CD14-positive monocyte (primary cell): ENCODE results near the gene ST6GALNAC3. TPM values are rescaled to one million over a fixed set of nuclear protein-coding genes. Genes with fewer than 3 reads are reported as not detected.
"Not testable (repeated sequence)": the region's sequence is repeated elsewhere in the genome, so short reads cannot be mapped to it uniquely, and the experiment has no call there.

Experiments
- DNase-seq, 3 donors: peaks; one replicate each; pipeline ENCODE4 v3.0.0-alpha.2; 2011 to 2022
- H2AFZ ChIP-seq: 2 replicates; pipeline ENCODE4 v1.6.0; 2012; ENCODE audit warnings: mild to moderate bottlenecking, low read depth, low read length, inconsistent platforms; ENCODE audit not compliant: insufficient read depth, poor library complexity, severe bottlenecking
- H3K27ac ChIP-seq, 2 donors: 1 replicate in 1 of 2; 2 replicates in 1 of 2; pipeline ENCODE4 v1.5.1; 2012 to 2013; ENCODE audit warnings: low read length in 2 of 2, control low read depth in 1 of 2, inconsistent platforms in 1 of 2, low read depth in 1 of 2, mild to moderate bottlenecking in 1 of 2
- H3K27me3 ChIP-seq, 2 donors: one replicate each; pipeline versions ENCODE4 v1.6.0 to v1.6.1; 2011 to 2013; ENCODE audit warnings: low read length in 2 of 2; ENCODE audit not compliant: control insufficient read depth in 2 of 2, insufficient read depth in 2 of 2
- H3K36me3 ChIP-seq, 2 donors: replicated peaks in 1 of 2; 1 replicate in 1 of 2; 2 replicates in 1 of 2; pipeline versions ENCODE4 v1.5.1 to v1.6.1; 2012 to 2013; ENCODE audit warnings: low read length in 2 of 2, control low read depth in 1 of 2, inconsistent platforms in 1 of 2, mild to moderate bottlenecking in 1 of 2; ENCODE audit not compliant: insufficient read depth in 2 of 2, control insufficient read depth in 1 of 2
- H3K4me1 ChIP-seq, 2 donors: 1 replicate in 1 of 2; 2 replicates in 1 of 2; pipeline versions ENCODE4 v1.5.1 to v1.6.1; 2012 to 2013; ENCODE audit warnings: low read length in 2 of 2, control low read depth in 1 of 2, inconsistent platforms in 1 of 2, mild to moderate bottlenecking in 1 of 2, moderate library complexity in 1 of 2; ENCODE audit not compliant: insufficient read depth in 2 of 2, control insufficient read depth in 1 of 2
- H3K4me2 ChIP-seq: replicated peaks from 2 replicates; pipeline ENCODE3; 2012; ENCODE audit warnings: low read length, moderate library complexity, mild to moderate bottlenecking; ENCODE audit not compliant: poor library complexity, severe bottlenecking; ENCODE audit errors: extremely low read depth
- H3K4me3 ChIP-seq, 3 experiments: fragments of 200-600 bp in 1 of 3; sonication (generic) in 1 of 3; replicated peaks in 1 of 3; 1 replicate in 2 of 3; 2 replicates in 1 of 3; pipeline ENCODE4 v1.5.1; 2011 to 2013; ENCODE audit warnings: low read length in 3 of 3, mild to moderate bottlenecking in 3 of 3, control low read depth in 2 of 3, low read depth in 2 of 3, inconsistent platforms in 1 of 3, moderate library complexity in 1 of 3
- H3K79me2 ChIP-seq: 2 replicates; pipeline ENCODE4 v1.6.0; 2012; ENCODE audit warnings: mild to moderate bottlenecking, control low read depth, inconsistent platforms, low read length, moderate library complexity; ENCODE audit not compliant: insufficient read depth
- H3K9ac ChIP-seq: 2 replicates; pipeline ENCODE4 v1.6.0; 2017; ENCODE audit warnings: low read length, mild to moderate bottlenecking; ENCODE audit not compliant: insufficient read depth, poor library complexity, severe bottlenecking
- H3K9me3 ChIP-seq, 2 donors: replicated peaks in 1 of 2; 1 replicate in 1 of 2; 2 replicates in 1 of 2; pipeline versions ENCODE4 v1.5.1 to v1.6.1; 2012 to 2013; ENCODE audit warnings: low read length in 2 of 2, control low read depth in 1 of 2; ENCODE audit not compliant: control insufficient read depth in 1 of 2, insufficient read depth in 1 of 2
- H4K20me1 ChIP-seq: 2 replicates; pipeline ENCODE4 v1.6.0; 2012; ENCODE audit warnings: mild to moderate bottlenecking, low read length, control low read depth, moderate library complexity; ENCODE audit not compliant: insufficient read depth
- H3K27ac Mint-ChIP-seq, 7 donors: one replicate each; pipeline ENCODE4 v1.8.0; 2020; ENCODE audit warnings: mild to moderate bottlenecking in 7 of 7, mixed read lengths in 7 of 7, moderate library complexity in 6 of 7, inconsistent platforms in 2 of 7
- H3K27me3 Mint-ChIP-seq, 3 donors: one replicate each; pipeline ENCODE4 v1.8.0; 2021 to 2022; ENCODE audit warnings: low read depth in 3 of 3, mild to moderate bottlenecking in 3 of 3, mixed read lengths in 3 of 3, moderate library complexity in 3 of 3, inconsistent platforms in 1 of 3
- H3K36me3 Mint-ChIP-seq, 2 donors: one replicate each; pipeline ENCODE4 v1.8.0; 2020; ENCODE audit warnings: mixed read lengths in 2 of 2, inconsistent platforms in 1 of 2, mild to moderate bottlenecking in 1 of 2
- H3K4me1 Mint-ChIP-seq: one replicate; pipeline ENCODE4 v1.8.0; 2020; ENCODE audit warnings: mild to moderate bottlenecking, mixed read lengths
- H3K4me3 Mint-ChIP-seq, 2 donors: one replicate each; pipeline ENCODE4 v1.8.0; 2020; ENCODE audit warnings: mild to moderate bottlenecking in 2 of 2, mixed read lengths in 2 of 2, moderate library complexity in 1 of 2
- H3K9me3 Mint-ChIP-seq, 7 donors: one replicate each; pipeline ENCODE4 v1.8.0; 2020 to 2022; ENCODE audit warnings: mixed read lengths in 7 of 7, mild to moderate bottlenecking in 6 of 7, moderate library complexity in 6 of 7, inconsistent platforms in 2 of 7
- WGBS: methylation state at CpG from one replicate; pipeline ENCODE4 v1.1.5; 2013; ENCODE audit warnings: missing lambda C conversion rate; ENCODE audit not compliant: insufficient coverage; 5-methylcytosine and 5-hydroxymethylcytosine counted together
- intact Hi-C, 2 donors: fragments of 100-400 bp; cut with micrococcal nuclease; formaldehyde crosslinking; loops; one replicate each; pipeline versions ENCODE4 v1.15.0 to v1.15.1; 2023
- polyA plus RNA-seq, 3 donors: library from polyadenylated mRNA; depleted of rRNA in 1 of 3; unstranded in 2 of 3; stranded (reverse) in 1 of 3; fragments of 300-500 nt in 2 of 3; fragments of >200 nt in 1 of 3; fragmentation: Illumina TruSeq in 2 of 3; gene quantifications; 1 replicate in 2 of 3; 2 replicates in 1 of 3; pipeline ENCODE4 v1.2.3, GENCODE V29; 2012 to 2021
- TF ChIP-seq, protein P1 (sequence below): fragments of 200-600 bp; IDR thresholded peaks from one replicate; pipeline ENCODE4 v1.8.0; 2022; ENCODE audit warnings: antibody characterized with exemption, mild to moderate bottlenecking

The ST6GALNAC3 gene
- polyA plus RNA-seq, 3 donors: 6.5 to 9.2 (median 7.6) TPM

DNA sequence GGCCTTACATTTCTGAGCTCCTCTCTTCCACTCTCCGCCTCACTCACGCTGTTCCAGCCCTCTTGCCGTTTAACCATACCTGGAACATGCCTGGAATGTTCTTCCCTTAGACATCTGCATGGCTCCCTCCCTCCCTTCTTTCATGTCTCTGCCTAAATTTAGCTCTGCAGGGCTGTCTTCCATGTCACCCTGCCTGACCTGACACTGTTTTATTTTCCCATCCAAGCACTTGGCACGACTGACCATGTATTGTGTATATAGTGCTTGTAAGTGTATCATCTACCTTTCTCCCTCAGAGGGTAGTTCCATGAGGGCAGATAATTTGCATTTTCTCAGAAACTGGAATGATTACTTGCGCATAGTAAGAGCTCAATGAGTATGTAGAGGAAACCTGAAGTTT, 47.3 kb downstream of the ST6GALNAC3 start:
- Histone ChIP-seq H2AFZ (no peak overlapping the region), H3K9me3 (no peaks in the 10 kb centered on the region), H4K20me1 (peaks cover 9% of the 10 kb centered on the region), H3K27me3 (no peaks in the 10 kb centered on the region), H3K4me2 (no peak overlapping the region), H3K27ac (no peak overlapping the region), H3K4me3 (no peak overlapping the region), H3K4me1 (no peaks in the 10 kb centered on the region), H3K79me2 (no peaks in the 10 kb centered on the region), H3K36me3 (no peaks in the 10 kb centered on the region), H3K9ac (no peak overlapping the region)
- Mint-ChIP-seq H3K27me3 (peaks cover 0 to 6% (median 2%) of the 10 kb centered on the region in 3 donors), H3K27ac (peak overlapping the region in 1 of 7 donors; percentile 10), H3K36me3 (no peaks in the 10 kb centered on the region), H3K9me3 (peaks cover 0 to 2% (median 0%) of the 10 kb centered on the region in 7 donors), H3K4me3 (no peak overlapping the region), H3K4me1 (peaks cover 3% of the 10 kb centered on the region)
- WGBS: no CpG with 5 or more reads among the region's 5 CpGs
- intact Hi-C loops: no loop called here
- no peak for DNase-seq
- TF ChIP-seq, protein P1, sequence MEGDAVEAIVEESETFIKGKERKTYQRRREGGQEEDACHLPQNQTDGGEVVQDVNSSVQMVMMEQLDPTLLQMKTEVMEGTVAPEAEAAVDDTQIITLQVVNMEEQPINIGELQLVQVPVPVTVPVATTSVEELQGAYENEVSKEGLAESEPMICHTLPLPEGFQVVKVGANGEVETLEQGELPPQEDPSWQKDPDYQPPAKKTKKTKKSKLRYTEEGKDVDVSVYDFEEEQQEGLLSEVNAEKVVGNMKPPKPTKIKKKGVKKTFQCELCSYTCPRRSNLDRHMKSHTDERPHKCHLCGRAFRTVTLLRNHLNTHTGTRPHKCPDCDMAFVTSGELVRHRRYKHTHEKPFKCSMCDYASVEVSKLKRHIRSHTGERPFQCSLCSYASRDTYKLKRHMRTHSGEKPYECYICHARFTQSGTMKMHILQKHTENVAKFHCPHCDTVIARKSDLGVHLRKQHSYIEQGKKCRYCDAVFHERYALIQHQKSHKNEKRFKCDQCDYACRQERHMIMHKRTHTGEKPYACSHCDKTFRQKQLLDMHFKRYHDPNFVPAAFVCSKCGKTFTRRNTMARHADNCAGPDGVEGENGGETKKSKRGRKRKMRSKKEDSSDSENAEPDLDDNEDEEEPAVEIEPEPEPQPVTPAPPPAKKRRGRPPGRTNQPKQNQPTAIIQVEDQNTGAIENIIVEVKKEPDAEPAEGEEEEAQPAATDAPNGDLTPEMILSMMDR: no peak

DNA sequence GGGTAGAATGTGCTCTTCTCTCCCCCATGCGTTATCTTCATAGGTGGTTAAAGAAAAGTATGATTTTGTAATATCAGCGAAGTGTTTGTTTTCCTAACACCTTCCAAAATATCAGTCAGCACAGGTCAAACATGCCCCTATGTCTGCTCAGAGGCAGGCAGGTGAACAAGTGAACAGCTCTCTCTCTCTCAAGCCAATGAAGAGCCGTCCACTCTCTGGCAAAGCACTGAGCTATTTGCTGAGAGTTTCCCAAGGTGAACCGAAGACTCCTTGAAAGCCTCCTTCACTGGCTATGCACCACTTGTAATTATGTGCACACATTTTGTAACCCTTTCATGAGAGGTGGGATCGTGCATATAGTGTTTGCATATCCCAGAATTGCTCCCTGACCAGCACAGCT, 47.7 kb downstream of the ST6GALNAC3 start:
- H3K27ac Mint-ChIP-seq: no peak overlapping the region
- Histone ChIP-seq H3K79me2 (no peaks in the 10 kb centered on the region), H3K27ac (no peak overlapping the region), H3K9ac (no peak overlapping the region), H3K36me3 (no peaks in the 10 kb centered on the region), H3K4me2 (no peak overlapping the region), H3K4me1 (no peaks in the 10 kb centered on the region), H3K27me3 (no peaks in the 10 kb centered on the region), H2AFZ (no peak overlapping the region), H3K4me3 (no peak overlapping the region), H3K9me3 (no peaks in the 10 kb centered on the region), H4K20me1 (peaks cover 9% of the 10 kb centered on the region)
- H3K9me3 Mint-ChIP-seq: peaks cover 0 to 2% (median 0%) of the 10 kb centered on the region in 7 donors
- H3K4me1 Mint-ChIP-seq: peaks cover 3% of the 10 kb centered on the region
- H3K36me3 Mint-ChIP-seq: no peaks in the 10 kb centered on the region
- no peak overlapping the region for H3K4me3 Mint-ChIP-seq
- intact Hi-C loops: no loop called here
- 100% methylated on average over 1 of the region's 5 CpGs for WGBS
- DNase-seq: no peak
- TF ChIP-seq, protein P1: no peak
- H3K27me3 Mint-ChIP-seq: peaks cover 0 to 6% (median 2%) of the 10 kb centered on the region in 3 donors

DNA sequence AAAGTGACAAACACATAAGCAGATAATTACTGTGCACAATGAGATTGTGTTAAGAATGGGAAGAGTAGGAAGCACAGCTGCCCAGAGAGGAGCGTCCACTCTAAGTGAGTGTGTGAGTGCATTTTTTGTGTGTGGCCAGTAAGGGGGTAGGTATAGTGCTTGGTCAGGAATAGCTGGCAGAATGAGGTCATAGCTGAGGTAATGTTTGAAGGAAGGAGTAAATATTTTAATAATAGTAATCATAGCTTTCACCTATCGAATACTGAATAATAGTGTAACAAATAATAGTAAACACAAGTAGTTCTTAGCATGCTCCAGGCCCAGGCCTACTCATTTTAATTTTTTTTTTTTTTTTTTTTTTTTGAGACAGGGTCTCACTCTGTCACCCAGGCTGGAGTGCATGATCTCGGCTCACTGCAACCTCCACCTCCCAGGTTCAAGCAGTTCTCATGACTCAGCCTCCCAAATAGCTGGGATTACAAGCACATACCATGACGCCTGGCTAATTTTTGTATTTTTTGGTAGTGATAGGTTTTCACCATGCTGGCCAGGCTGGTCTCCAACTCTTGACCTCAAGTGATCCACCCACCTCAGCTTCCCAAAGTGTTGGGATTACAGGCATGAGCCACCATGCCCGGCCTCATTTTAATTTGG, 49.0 kb downstream of the ST6GALNAC3 start:
- H3K4me2 ChIP-seq, H3K4me1 Mint-ChIP-seq, H3K4me1 ChIP-seq, H3K9ac ChIP-seq, H2AFZ ChIP-seq, H3K36me3 ChIP-seq, H3K27me3 Mint-ChIP-seq, H3K27me3 ChIP-seq, DNase-seq, H3K4me3 ChIP-seq, intact Hi-C loops, H3K9me3 Mint-ChIP-seq, H3K9me3 ChIP-seq, H3K27ac ChIP-seq, H3K36me3 Mint-ChIP-seq, H3K79me2 ChIP-seq: not testable (repeated sequence)
- peak overlapping the region in 1 of 7 donors; percentile 64 for H3K27ac Mint-ChIP-seq
- H4K20me1 ChIP-seq: peaks cover 14% of the 10 kb centered on the region
- peak overlapping the region in 1 of 2 donors; percentile 8 for H3K4me3 Mint-ChIP-seq
- WGBS: 100% methylated on average over 1 of the region's 5 CpGs
